ENCODE data around the gene RAB14. TPM values are rescaled to one million over a fixed set of nuclear protein-coding genes. Genes with fewer than 3 reads are reported as not detected.

The RAB14 gene
- total RNA-seq = 23.4 and 32.4 TPM in 2 replicates
- polyA plus RNA-seq (2012) = 35.8 TPM

GRCh38 chr9:121201738-121202533 lies at the start of gene RAB14:
TSS of gene RAB14 (minus strand) at chr9:121201869. CDS start at chr9:121193412, 8,457 bp downstream.
- DNase-seq (ENCODE audit: low read depth) = peak; percentile 99

DNA sequence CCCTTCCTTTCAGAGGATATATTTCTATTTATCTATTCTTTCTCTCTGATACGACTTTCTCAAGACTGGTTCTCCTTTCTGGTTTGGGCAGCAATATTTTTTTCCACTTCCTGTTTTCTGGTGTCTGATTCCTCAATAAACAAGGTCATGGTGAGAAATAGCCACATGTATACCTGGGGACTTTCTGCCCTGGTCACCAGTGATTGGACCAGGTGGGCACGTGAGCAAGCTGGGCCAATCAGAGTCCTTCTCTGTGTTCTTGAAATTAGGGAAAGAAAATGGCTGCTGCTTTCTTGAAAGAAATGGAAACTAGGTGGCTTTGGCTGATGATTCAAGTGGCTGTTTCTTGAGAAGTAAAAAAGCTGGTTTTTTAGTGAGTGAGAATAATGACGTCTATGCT lies 47.9 kb upstream of the RAB14 start:
- no peak for DNase-seq (ENCODE audit: low read depth)

DNA sequence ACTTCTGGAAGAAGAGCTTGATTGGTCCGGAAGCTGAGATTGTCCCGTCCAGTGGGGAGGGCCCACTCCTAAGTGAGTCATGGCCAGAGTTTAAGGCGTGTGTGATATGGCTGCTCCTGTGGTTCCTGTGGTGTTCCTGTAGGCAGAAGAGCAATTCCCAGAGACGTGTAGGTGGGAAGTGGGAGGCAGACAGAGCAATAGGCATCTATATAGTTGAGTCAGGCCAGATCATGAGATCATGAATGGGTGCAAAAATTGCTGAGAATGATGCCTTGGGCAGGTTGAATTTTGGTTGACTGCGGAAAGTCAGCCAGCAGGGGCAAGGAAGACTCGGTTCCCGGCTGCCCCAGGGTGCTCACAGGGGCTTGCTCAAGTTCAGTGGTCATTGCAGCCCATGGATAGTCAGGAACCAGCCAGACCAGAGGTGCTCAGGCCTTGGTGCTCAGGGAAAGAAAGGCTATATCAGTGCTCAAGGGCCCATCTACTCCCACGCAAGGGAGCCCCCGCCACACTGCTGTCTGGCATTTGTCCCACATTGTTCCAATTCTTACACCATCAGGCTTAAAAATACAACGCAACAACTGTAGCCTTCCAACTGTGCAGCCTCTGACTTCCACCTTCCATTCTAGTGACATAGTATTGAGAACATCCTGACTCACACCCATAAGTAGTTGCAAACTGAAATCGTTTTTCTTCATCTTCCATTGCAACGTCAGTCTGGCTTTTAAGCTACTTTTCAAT lies 45.3 kb upstream of the RAB14 start:
- peak; percentile 92 for DNase-seq (ENCODE audit: low read depth)

DNA sequence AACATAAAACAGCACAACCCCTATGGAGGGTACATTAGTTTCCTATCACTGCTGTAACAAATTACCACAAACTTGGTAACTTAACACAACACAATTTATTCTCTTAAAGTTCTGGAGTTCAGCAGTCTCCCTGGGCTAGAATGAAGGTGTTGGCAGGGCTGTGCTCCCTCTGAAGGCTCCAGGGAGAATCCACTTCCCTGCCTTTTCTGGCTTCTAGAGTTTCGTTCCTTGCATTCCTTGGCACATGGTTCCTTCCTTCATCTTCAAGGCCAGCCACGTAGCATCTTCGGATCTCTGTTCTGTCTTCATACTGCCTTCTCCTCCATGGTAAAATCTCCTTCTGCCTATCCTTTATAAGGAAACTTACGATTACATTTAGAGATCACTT lies 41.3 kb upstream of the RAB14 start:
- no peak for DNase-seq (ENCODE audit: low read depth)

GRCh38 chr9:121242219-121242958 lies 40.7 kb upstream of the RAB14 start:
- peak; percentile 83 for DNase-seq (ENCODE audit: low read depth)

DNA sequence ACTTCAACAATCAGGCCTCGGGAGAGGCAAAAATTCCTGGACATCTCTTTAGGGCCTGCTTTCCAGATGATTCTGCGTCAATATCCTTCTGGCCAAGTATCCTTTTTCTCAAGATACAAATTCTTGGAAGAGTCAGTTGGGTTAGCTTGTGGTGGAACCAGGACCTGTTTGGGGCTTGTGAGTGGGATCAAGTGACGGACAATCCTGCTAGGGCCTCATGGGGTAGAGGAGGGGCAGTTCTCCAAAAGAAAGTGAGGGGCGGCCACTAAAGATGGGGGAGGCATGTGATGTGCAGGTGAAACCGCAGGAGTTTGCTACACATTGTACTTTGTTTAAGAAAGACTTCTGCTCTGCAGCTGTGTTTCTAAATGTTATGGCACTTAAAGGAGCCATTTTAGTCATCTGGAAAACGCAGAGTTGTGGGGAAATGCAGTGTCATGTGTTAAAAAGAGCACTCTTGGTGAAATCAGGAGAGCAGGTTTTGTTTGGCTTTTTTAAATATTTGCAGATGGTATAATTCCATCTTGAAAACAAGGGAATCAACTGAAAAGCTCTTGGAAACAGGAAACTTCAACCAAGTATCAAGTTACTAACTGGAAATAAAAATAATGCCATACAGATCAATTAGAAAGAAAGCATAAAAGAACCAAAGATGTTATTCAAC lies 38.9 kb upstream of the RAB14 start:
- no peak for DNase-seq (ENCODE audit: low read depth)

GRCh38 chr9:121239851-121240250 lies 38.2 kb upstream of the RAB14 start:
- no peak for DNase-seq (ENCODE audit: low read depth)

- no peak for DNase-seq (ENCODE audit: low read depth)
Observed at GRCh38 chr9:121239071-121239470, 37.4 kb upstream of the RAB14 start.

- DNase-seq (ENCODE audit: low read depth) = no peak
Observed at GRCh38 chr9:121237916-121238315, 36.2 kb upstream of the RAB14 start.

- DNase-seq (ENCODE audit: low read depth) = no peak
Observed at GRCh38 chr9:121235512-121235911, 33.8 kb upstream of the RAB14 start.

GRCh38 chr9:121234832-121235161 lies 33.1 kb upstream of the RAB14 start:
- no peak for DNase-seq (ENCODE audit: low read depth)

DNA sequence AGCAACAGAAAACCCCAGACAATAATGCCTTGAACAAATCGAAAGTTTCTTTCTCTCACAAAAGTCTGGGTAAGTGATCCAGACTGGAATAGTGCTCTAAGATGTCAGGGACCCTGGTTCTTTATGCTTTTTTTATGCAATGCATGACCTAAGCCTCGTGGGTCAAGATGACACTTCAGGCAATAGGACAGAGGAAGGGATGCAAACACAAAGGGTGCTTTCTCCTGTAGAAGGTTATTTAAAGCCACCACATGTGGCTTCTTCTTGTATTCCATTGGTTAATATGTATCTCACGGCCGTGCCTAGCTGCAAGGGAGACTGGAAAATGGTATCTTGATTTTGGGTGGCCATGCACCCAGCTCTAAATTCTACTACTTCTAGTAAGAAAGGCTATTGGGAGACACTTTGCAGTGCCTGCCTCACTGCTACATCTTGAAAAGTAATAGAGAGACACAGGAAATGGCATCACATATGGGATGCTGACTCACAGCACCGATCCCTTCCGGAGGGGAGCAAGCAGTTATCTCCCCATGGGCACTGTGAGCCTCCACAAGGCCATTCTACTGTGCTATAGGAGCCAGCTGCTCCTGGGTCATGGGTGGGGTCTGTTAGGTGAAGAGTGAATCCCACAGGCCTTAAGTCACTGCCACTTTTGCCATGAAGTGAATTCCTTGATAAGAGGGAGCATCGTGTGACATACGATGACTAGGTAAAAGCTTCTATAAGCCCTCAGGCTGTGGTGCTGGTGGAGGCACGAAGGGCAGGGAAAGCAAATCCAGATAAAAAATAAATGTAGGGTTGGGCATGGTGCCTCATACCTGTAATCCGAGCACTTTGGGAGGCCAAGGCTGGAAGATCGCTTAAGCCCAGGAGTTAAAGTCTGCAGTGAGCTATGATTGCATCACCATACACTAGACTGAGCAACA lies 32.5 kb upstream of the RAB14 start:
- DNase-seq (ENCODE audit: low read depth) = peak; percentile 31

DNA sequence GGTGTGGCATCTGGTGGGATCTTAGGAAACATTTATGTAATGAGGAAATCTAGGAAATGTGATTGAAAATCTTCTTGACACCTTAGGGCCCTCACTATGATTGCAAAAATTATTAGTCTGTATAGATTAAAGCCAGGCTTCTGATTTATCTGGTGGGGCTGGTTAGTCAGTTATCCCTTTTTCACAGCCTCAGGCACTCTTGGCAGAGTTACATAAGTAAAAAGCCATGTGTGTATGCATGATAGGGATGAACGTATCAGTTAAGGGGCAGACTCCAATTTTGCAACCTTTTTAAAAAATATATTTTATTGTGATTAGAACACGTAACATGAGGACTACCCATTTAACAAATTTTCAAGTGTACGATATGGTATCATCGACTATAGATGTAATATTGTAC lies 30.6 kb upstream of the RAB14 start:
- DNase-seq (ENCODE audit: low read depth) = no peak

GRCh38 chr9:121230256-121230655 lies 28.6 kb upstream of the RAB14 start:
- no peak for DNase-seq (ENCODE audit: low read depth)

DNA sequence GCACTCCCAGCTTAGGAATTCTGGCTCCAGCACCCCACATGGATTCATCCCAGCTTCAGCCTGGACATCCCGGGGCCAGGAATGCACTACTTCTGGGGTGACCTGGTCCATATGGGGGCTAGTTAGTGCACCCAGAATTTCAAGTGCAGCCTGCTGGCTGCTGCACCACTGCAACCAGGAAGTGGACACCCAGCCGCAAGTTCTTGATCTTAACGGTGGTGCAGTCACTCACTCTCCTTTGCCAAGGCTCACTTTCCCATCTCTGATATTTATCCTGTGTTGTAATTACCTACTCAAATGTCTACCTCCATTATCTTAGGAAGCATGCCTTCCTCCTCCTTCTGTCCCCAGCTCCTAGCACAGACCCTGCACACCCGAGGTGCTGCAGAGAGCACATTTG lies 26.2 kb upstream of the RAB14 start:
- no peak for DNase-seq (ENCODE audit: low read depth)

GRCh38 chr9:121226175-121226574 lies 24.5 kb upstream of the RAB14 start:
- no peak for DNase-seq (ENCODE audit: low read depth)

- DNase-seq (ENCODE audit: low read depth) = no peak
Observed at GRCh38 chr9:121225240-121225639, 23.6 kb upstream of the RAB14 start.

DNA sequence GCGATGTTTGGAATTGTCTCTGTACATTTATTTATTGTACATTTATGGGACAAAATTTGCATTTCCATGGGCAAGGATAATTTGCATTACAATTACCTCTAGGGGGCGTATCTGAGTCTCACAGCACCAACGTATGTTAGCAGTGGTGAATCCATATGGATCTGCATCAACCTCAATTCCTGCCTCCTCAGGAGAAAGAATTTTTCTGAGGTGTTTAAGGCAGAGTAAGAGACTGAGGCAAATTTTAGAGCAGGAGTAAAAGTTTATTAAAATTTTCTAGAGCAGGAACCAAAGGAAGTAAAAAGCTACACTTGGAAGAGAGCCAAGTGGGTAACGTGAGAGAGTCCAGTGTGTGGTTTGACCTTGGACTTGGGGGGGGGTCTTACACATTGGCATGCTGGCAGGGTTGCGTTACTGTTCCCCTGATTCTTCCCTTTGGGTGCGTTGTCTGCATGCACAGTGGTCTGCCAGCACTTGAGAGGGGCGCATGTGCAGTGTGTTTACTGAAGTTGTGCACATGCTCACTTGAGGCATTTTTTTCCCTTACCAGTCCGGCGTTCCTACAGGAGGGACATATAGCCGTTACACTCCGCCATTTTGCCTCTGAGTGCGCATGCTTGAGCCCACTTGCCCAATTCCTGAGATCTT lies 21.0 kb upstream of the RAB14 start:
- peak; percentile 41 for DNase-seq (ENCODE audit: low read depth)

GRCh38 chr9:121221664-121222055 lies 20.0 kb upstream of the RAB14 start:
- DNase-seq (ENCODE audit: low read depth) = no peak
